PFSK-1 (cell line): ENCODE results near the gene PPP2R2C.

Source experiments
- POLR2AphosphoS5 ChIP-seq: IDR thresholded peaks from 2 replicates; pipeline ENCODE4 v1.6.1; 2012; ENCODE audit warnings: low read depth, mild to moderate bottlenecking, control low read depth, low read length, moderate library complexity
- REST ChIP-seq, 2 experiments: IDR thresholded peaks; 2 replicates each; pipeline versions ENCODE4 v1.6.1 to v1.8.0; 2011 to 2012; ENCODE audit warnings: low read depth in 2 of 2, low read length in 2 of 2, control low read depth in 1 of 2, inconsistent platforms in 1 of 2, mild to moderate bottlenecking in 1 of 2, moderate library complexity in 1 of 2; ENCODE audit not compliant: insufficient read depth in 1 of 2
- SIN3A ChIP-seq: IDR thresholded peaks from 2 replicates; pipeline ENCODE4 v1.6.1; 2012; ENCODE audit warnings: mild to moderate bottlenecking, low read length, moderate library complexity, borderline replicate concordance; ENCODE audit not compliant: insufficient read depth
- TAF1 ChIP-seq: IDR thresholded peaks from 2 replicates; pipeline ENCODE4 v1.6.1; 2012; ENCODE audit warnings: low read length, control low read depth, borderline replicate concordance; ENCODE audit not compliant: insufficient read depth

- no peak for TF ChIP-seq REST (IDR thresholded peaks at IDR 0.05; ENCODE audit: insufficient read depth in 1 of 2, low read depth in 2 of 2, low read length in 2 of 2)
- no peak for TF ChIP-seq SIN3A
- no peak for TF ChIP-seq TAF1
- no peak for TF ChIP-seq POLR2AphosphoS5
Observed at GRCh38 chr4:6513678-6514077, 41.3 kb upstream of the PPP2R2C start.
